Measurements from ENCODE around the gene TIE1.

DNA sequence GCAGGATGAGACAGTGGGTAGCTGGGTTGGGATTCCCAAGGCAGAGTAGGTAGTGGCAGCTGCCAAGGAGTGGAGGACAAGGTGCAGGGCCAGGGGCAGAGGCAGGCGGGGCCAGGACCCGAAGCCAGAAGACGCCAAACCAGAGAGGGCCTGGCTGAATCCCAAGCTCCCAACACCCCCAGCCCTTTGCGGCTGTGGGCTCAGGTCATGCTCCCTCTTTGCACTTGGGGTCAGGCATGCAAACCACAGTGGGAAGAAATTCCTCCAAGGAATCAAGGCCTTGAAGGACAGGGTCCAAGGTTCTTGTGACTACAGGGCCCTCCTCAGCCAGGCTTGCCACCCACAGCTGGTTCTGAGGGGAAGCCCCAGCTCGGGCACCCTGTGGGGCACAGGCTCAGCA lies 21.6 kb upstream of the TIE1 start:
- TF ChIP-seq, protein P1, sequence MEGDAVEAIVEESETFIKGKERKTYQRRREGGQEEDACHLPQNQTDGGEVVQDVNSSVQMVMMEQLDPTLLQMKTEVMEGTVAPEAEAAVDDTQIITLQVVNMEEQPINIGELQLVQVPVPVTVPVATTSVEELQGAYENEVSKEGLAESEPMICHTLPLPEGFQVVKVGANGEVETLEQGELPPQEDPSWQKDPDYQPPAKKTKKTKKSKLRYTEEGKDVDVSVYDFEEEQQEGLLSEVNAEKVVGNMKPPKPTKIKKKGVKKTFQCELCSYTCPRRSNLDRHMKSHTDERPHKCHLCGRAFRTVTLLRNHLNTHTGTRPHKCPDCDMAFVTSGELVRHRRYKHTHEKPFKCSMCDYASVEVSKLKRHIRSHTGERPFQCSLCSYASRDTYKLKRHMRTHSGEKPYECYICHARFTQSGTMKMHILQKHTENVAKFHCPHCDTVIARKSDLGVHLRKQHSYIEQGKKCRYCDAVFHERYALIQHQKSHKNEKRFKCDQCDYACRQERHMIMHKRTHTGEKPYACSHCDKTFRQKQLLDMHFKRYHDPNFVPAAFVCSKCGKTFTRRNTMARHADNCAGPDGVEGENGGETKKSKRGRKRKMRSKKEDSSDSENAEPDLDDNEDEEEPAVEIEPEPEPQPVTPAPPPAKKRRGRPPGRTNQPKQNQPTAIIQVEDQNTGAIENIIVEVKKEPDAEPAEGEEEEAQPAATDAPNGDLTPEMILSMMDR (IDR thresholded peaks at IDR 0.05), result no peak
- TF ChIP-seq POLR2A (IDR thresholded peaks at IDR 0.05), result no peak
- no peak for TF ChIP-seq EP300 (IDR thresholded peaks at IDR 0.05)
- TF ChIP-seq POLR2AphosphoS5 (IDR thresholded peaks at IDR 0.05), result no peak

Measured in upper lobe of left lung (tissue), 4 donors.